HFF-Myc (cell line): ENCODE data around the gene XRCC5.
A peak's percentile ranks its signal among the peaks of the same experiment; 100 is the strongest.

Experiments used
- DNase-seq: peaks from one replicate; pipeline ENCODE4 v3.0.0-alpha.2; 2011; ENCODE audit warnings: low read depth; ENCODE audit errors: extremely low read depth
- H3K4me3 ChIP-seq: replicated peaks from 2 replicates; pipeline ENCODE4 v1.5.1; 2011; ENCODE audit warnings: low read depth, mild to moderate bottlenecking, control low read depth, low read length
- CTCF ChIP-seq: IDR thresholded peaks from 2 replicates; pipeline ENCODE4 v1.5.1; 2012; ENCODE audit warnings: mild to moderate bottlenecking, low read depth, low read length, control low read depth; ENCODE audit errors: missing control alignments

Gene XRCC5

GRCh38 chr2:216121255-216121654, 12.1 kb downstream of the XRCC5 start:
- H3K4me3 ChIP-seq = no peak overlapping the region
- no peak for DNase-seq
- no peak for TF ChIP-seq CTCF

GRCh38 chr2:216126943-216127342, 17.8 kb downstream of the XRCC5 start:
- no peak for DNase-seq
- H3K4me3 ChIP-seq = no peak overlapping the region
- TF ChIP-seq CTCF = no peak

GRCh38 chr2:216130346-216130971, 21.3 kb downstream of the XRCC5 start:
- peak; percentile 12 for TF ChIP-seq CTCF
- DNase-seq = no peak
- H3K4me3 ChIP-seq = no peak overlapping the region

- H3K4me3 ChIP-seq = no peak overlapping the region
- TF ChIP-seq CTCF = no peak
- no peak for DNase-seq
Observed at GRCh38 chr2:216131175-216131926, 22.2 kb downstream of the XRCC5 start.

- no peak for TF ChIP-seq CTCF
- no peak for DNase-seq
- H3K4me3 ChIP-seq = no peak overlapping the region
Observed at GRCh38 chr2:216132585-216132984, 23.4 kb downstream of the XRCC5 start.

GRCh38 chr2:216133397-216133796, 24.2 kb downstream of the XRCC5 start:
- H3K4me3 ChIP-seq = no peak overlapping the region
- no peak for TF ChIP-seq CTCF
- no peak for DNase-seq
